Anterior cingulate cortex (tissue), 58 donors: ENCODE data around the gene SMTNL1.

Source experiments
- DNase-seq, 58 donors: peaks; one replicate each; lab custom pipeline; 2025; lab: John Stamatoyannopoulos, UW

Gene SMTNL1

DNA sequence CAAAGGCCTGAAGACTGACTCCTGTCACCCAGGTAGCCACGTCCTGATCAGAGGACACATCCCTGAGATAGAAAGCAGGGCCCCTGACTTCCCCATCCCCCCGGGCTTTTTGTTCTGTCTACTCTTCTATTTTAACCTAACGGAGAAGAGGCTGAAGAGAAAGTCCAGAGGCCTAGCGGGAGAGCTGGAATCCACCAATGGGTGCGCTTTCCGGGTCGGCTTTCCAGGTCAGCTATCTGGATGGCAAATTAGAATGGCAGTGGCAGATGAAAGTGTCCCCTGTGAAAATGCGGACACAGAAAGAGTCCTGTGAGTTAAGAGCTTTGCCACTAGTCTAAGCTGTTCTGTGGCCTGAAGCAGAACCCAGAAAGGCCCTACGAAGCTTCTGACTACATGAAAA lies 46.9 kb downstream of the SMTNL1 start:
- no peak for DNase-seq

DNA sequence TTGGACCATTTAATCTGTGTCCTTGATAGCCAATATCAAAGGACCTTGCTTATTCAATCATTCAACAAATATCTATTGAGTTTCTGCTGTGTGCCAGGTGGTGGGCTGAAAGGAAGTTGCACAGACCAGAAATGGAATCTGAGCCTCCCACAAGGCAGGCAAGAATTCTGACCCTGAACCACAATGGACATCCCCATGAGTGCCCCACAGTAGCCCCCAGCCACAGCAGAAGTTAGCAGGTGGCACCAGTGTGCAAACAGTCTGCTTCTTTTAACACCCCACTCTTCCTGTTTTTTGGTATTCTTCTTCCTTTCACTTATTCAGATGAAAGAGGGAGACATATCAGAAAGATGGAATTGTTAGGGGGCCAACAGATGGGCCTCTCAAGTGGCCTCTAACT lies 47.9 kb downstream of the SMTNL1 start:
- DNase-seq = no peak

DNA sequence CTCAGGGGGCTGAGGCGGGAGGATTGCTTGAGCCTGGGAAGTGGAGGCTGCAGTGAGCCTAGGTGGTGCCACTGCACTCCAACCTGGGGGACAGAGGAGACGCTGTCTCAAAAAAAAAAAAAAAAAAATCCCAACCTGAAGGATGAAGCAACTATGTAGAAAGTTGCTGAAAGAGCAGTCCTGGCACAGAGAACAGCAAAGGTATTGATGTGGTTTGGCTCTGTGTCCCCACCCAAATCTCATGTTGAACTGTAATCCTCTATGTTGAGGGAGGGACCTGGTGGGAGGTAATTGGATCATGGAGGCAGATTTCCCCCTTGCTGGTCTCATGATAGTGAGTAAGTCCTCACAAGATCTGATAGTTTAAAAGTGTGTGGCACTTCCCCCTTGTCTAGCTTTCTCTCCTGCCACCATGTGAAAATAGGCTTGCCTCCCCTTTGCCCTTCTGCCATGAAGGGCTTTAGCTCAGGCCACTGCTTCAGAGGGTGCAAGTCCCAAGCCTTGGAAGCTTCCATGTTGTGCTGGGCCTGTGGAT lies 49.4 kb downstream of the SMTNL1 start:
- no peak for DNase-seq

DNA sequence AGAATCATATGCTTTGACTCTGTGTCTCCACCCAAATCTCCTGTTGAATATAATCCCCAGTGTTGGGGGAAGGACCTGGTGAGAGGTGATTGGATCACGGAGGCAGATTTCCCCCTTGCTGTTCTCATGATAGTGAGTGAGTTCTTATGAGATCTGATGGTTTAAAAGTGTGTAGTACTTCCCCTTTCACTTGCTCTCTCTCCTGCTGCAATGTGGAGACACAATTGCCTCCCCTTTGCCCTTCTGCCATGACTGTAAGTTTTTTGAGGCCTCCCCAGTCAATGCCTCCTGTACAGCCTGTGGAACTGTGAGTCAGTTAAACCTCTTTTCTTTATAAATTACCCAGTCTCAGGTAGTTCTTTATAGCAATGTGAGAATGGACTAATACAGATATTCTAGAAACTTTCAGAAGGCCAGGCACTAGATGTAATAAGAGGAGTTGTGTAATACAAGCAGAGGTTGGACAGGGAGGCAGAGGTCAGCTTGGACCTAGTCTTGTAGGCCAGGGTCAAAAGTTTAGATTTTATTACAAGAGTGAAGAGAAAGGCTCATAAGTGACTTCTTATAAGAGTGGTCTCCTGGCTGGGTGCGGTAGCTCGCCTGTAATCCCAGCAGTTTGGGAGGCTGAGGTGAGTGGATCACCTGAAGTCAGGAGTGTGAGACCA lies 50.8 kb downstream of the SMTNL1 start:
- DNase-seq = no peak

DNA sequence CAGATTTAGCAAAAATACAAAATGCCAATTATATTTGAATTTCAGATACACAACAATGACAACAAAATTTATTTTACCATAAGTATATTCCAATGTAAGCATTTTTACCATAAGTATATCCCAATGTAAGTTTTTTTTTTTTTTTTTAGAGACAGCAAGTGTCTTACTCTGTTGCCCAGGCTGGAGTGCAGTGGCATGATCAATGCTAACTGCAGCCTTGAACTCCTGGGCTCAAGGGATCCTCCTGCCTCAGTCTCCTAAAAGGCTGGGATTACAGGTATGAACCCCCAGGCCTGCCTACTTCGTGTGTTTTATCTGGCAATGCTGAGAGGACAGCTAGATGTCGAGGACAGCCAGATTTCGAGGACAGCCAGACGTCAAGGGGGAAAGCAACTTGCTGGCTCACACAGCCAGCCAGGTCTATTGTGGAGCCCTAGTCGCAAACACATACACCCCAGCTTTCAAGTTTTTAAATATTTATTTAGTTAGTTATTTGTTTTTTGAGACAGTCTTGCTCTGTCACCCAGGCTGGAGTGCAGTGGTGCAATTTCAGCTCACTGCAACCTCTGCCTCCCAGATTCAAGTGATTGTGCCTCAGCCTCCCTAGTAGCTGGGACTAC lies 59.0 kb downstream of the SMTNL1 start:
- DNase-seq = no peak

DNA sequence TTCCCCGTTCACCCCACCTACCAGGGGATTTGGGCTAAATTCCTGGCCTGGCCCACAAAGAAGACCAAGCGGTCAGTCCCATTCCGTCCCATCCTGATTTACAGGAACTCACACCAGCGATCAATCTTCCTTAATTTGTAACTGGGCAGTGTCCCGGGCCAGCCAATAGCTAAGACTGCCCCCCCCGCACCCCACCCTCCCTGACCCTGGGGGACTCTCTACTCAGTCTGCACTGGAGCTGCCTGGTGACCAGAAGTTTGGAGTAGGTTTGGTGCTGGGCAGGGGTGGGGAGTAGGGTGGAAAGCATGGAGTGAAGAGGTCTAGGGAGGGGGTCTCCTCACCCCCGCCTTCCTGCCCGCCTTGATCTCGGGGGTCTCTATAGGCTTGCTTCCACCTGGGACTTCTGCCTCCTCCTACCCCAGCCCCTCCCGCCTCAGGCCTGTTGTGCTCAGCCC lies 60.1 kb downstream of the SMTNL1 start, which contains the start of gene SERPING1:
SERPING1 (plus strand) TSS at position 225 of the 455 bp plus-strand sequence. CDS start 586 bp downstream, outside the sequence.
- DNase-seq = peak in 18 of 58 donors; percentile 3 to 77 (median 23)

GRCh38 chr11:57597916-57598830 lies 60.8 kb downstream of the SMTNL1 start:
- DNase-seq = peak in 50 of 58 donors; percentile 4 to 90 (median 38)

DNA sequence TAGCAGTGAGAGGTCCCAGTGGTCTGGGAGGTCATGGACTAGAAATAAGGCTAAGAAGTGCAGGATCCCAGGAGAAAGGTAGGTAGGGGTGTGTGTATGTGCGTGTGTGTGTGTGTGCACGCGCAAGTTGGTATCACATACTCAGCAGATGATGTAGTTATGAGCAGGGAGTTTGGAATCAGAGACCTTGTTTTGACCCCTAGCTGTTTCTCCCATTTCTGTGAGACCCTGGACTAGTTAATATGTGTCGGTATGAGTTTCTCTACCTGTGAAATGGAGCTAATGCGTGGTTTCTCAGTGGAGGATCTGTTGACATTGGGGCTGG lies 61.4 kb downstream of the SMTNL1 start:
- DNase-seq = no peak

- DNase-seq = no peak
Measured at GRCh38 chr11:57599381-57599780, 62.0 kb downstream of the SMTNL1 start.
